ENCODE data around the gene FREM1.

GRCh38 chr9:14941501-14942405, 31.5 kb upstream of the FREM1 start:
- TF ChIP-seq CTCF (IDR thresholded peaks at IDR 0.05 in 4 of 5, conservative IDR thresholded peaks at IDR 0.05 in 1 of 5) (no peak), POLR2A (IDR thresholded peaks at IDR 0.05) (no peak)
